GM18508 (cell line): Measurements from ENCODE around the gene OSCAR.
"Not testable (repeated sequence)": the region's sequence is repeated elsewhere in the genome, so short reads cannot be mapped to it uniquely, and the experiment has no call there.

Experiments used
- ATAC-seq: cut with Tn5 transposase; IDR thresholded peaks from one replicate; pipeline ENCODE4 v1.9.1; 2021; ENCODE audit warnings: moderate number of reproducible peaks; ENCODE audit not compliant: insufficient read depth, unreplicated experiment

Gene OSCAR

GRCh38 chr19:54095859-54096616 is 4.6 kb downstream of the OSCAR start:
- ATAC-seq, result not testable (repeated sequence)

GRCh38 chr19:54095136-54095858 is 5.3 kb downstream of the OSCAR start:
- ATAC-seq, result no peak

GRCh38 chr19:54094426-54095000 is 6.1 kb downstream of the OSCAR start:
- no peak for ATAC-seq

- ATAC-seq, result no peak
Observed at GRCh38 chr19:54084410-54084809, 16.2 kb downstream of the OSCAR start.

DNA sequence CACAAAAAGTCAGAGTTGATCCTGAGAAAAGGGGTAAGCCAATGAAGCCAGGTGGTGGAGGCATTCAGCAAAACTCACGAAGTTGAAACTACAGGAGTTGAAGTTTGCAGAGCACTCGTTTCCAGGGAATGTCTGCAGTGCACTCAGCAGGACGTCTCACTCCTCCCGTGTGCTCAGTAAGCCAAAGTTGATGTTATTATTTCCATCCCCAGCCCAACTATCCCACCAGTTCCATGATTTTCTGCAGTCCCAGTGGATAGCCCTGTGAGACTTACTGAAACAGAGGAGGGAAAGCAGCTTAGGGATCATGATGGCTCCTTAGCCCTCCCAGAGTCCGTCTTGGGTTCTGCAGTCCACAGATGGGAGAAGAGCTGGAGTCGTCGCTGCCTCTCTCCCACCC is 19.6 kb downstream of the OSCAR start, which contains the start of gene TARM1:
Gene TARM1 (minus strand): TSS at position 334 of the 400 bp plus-strand sequence. CDS start 25 bp downstream, at position 309.
- ATAC-seq, result no peak

GRCh38 chr19:54077334-54077733 is 23.3 kb downstream of the OSCAR start:
- no peak for ATAC-seq

GRCh38 chr19:54074851-54075250 is 25.8 kb downstream of the OSCAR start:
- no peak for ATAC-seq

- no peak for ATAC-seq
Observed at GRCh38 chr19:54073829-54074228, 26.8 kb downstream of the OSCAR start.

DNA sequence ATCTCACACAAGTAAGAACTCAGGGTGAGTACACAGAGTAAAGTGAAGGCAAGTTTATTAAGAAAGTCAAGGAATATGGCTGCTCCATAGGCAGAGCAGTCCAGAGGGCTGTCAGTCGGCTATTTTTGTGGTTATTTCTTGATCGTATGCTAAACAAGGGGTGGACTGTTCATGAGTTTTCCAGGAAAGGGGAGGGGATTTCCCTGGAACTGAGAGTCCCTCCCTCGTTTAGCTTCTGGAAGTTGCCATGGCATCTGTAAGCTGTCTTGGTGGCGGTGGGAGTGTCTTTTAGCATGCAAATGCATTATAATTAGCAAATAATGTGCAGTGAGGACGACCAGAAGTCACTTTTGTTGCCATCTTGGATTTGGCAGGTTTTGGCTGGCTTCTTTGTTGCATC is 31.1 kb downstream of the OSCAR start:
- ATAC-seq, result no peak

DNA sequence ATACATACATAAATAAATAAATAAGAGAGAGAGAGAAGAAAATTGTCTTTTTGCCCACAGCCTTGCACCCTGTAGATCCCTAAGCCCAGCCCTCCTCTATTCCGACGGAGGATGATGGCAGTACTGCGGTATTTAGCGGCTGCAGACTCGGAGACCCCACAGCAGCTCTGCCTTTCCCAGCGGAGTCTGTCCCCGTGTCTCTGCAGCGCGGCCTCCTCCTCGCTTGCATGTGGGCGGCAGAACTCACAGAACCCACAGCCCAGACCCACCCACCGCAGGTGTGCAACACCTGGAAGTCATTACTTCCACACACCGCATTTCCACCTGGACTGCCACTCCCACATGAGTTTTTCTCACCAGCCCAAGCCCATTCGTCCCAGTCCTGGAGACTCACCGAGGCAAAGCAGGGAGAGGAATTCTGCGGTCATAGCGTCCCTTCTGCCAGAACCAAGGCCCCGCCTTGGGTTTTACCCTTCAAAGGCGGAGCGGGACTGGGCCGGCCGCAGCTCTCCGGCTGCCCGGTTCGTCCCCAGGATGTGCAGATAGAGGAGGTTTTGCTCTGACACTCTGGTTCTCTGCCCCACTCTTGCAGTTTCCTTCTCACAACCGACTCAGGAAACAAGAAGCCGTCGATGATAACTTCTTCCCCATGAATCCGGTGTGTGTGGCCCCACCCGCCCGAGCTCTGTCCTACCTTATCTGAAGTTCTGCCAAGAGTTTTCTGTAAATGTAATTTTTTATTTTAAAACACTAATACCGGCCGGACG is 37.1 kb downstream of the OSCAR start, which contains the start of gene VSTM1:
Gene VSTM1 (minus strand): TSS at position 548 of the 767 bp plus-strand sequence. CDS start 120 bp downstream, at position 428.
- no peak for ATAC-seq

DNA sequence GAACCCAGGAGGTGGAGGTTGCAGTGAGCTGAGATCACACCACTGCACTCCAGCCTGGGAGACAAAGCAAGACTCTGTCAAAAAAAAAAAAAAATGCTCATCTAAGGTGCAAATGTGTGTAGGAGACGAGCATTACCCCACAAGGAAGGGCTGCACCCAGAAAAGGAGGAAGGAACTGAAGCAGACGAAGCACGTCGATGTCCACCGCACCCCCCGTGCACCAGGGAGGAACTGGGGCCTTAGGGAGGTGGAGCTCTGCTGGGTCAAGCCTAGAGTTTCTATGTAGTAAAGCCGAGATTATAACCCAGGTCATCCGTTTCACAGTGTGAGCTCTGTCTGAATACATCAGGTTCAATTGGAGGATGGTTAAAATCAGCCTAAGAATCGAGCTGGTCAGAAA is 38.0 kb downstream of the OSCAR start:
- ATAC-seq, result no peak

- ATAC-seq, result no peak
Observed at GRCh38 chr19:54047616-54048015, 53.0 kb downstream of the OSCAR start.

DNA sequence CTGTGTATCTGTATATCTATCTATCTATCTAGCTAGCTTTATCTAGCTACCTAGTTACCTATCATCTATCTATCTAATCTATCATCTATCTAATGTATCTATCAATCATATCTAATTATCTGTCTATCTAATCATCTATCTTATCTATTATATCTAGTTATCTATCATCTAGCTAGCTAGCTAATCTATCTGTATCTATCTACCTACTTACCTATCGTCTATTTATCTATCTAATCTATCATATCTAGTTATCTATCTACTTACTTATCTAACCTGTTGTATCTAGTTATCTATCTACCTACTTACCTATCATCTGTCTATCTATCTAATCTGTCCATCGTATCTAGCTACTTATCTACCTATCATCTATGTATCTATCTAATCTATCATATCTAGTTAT is 54.8 kb downstream of the OSCAR start:
- no peak for ATAC-seq
